Endodermal cell (in vitro differentiated cells): ENCODE data around the gene XRCC6. TPM values are rescaled to one million over a fixed set of nuclear protein-coding genes. Genes with fewer than 3 reads are reported as not detected.

Experiments used
- DNase-seq: peaks from one replicate; pipeline ENCODE4 v3.0.0-alpha.2; 2017
- H3K27ac ChIP-seq: 2 replicates; pipeline ENCODE4 v1.5.1; 2013; ENCODE audit warnings: mild to moderate bottlenecking, low read depth, low read length, moderate library complexity
- H3K27me3 ChIP-seq: 2 replicates; pipeline ENCODE4 v1.6.1; 2013; ENCODE audit warnings: mild to moderate bottlenecking, low read length, moderate library complexity; ENCODE audit not compliant: insufficient read depth, control insufficient read depth, poor library complexity, severe bottlenecking
- H3K36me3 ChIP-seq: 2 replicates; pipeline ENCODE4 v1.7.0; 2013; ENCODE audit warnings: mild to moderate bottlenecking, low read length, moderate library complexity; ENCODE audit not compliant: control insufficient read depth, insufficient read depth
- H3K4me1 ChIP-seq: one replicate; pipeline ENCODE4 v1.7.0; 2013; ENCODE audit warnings: low read length; ENCODE audit not compliant: control insufficient read depth, insufficient read depth
- H3K4me3 ChIP-seq: 2 replicates; pipeline ENCODE4 v1.5.1; 2013; ENCODE audit warnings: mild to moderate bottlenecking, low read length, moderate library complexity
- H3K9ac ChIP-seq: 2 replicates; pipeline ENCODE4 v1.6.1; 2013; ENCODE audit warnings: mild to moderate bottlenecking, low read length, moderate library complexity; ENCODE audit not compliant: poor library complexity, severe bottlenecking; ENCODE audit errors: extremely low read depth
- H3K9me3 ChIP-seq: 2 replicates; pipeline ENCODE4 v1.6.1; 2013; ENCODE audit warnings: mild to moderate bottlenecking, low read length, moderate library complexity; ENCODE audit not compliant: control insufficient read depth
- H3K27ac Mint-ChIP-seq: 2 replicates; pipeline ENCODE4 v1.8.0; 2020; ENCODE audit warnings: mixed read lengths
- H3K27me3 Mint-ChIP-seq: 2 replicates; pipeline ENCODE4 v1.8.0; 2021; ENCODE audit warnings: mild to moderate bottlenecking, mixed read lengths; ENCODE audit not compliant: insufficient read depth
- H3K36me3 Mint-ChIP-seq: 2 replicates; pipeline ENCODE4 v1.8.0; 2020; ENCODE audit warnings: low read depth, mixed read lengths
- H3K4me1 Mint-ChIP-seq: 2 replicates; pipeline ENCODE4 v1.8.0; 2020; ENCODE audit warnings: mixed read lengths
- H3K4me3 Mint-ChIP-seq: 2 replicates; pipeline ENCODE4 v1.8.0; 2020; ENCODE audit warnings: mild to moderate bottlenecking, moderate library complexity, mixed read lengths
- H3K9me3 Mint-ChIP-seq: 2 replicates; pipeline ENCODE4 v1.8.0; 2020; ENCODE audit warnings: mild to moderate bottlenecking, mixed read lengths
- CTCF ChIP-seq: fragments of 200-600 bp; sonication (generic); conservative IDR thresholded peaks from 2 replicates; pipeline ENCODE4 v1.5.0; 2021; ENCODE audit warnings: antibody characterized with exemption, mild to moderate bottlenecking
- WGBS, 2 experiments: methylation state at CpG; one replicate each; pipeline versions ENCODE4 v1.1.5 to v1.1.7; 2013; ENCODE audit warnings: missing lambda C conversion rate in 2 of 2, mixed read lengths in 1 of 2; ENCODE audit not compliant: insufficient coverage in 1 of 2, insufficient read length in 1 of 2; 5-methylcytosine and 5-hydroxymethylcytosine counted together
- total RNA-seq, 2 donors: library from RNA; stranded (reverse); fragmentation: NEBNext Ultra II Directional in 1 of 2; extraction: Animal tissue kit (Norgen Biotek cat#: 25700) in 1 of 2; gene quantifications; 2 replicates in 1 of 2; 3 replicates in 1 of 2; pipeline ENCODE4 v1.2.1, GENCODE V29; 2021

XRCC6 gene
- total RNA-seq, 2 donors from 2014 or later: 345 to 387 TPM

- H3K27ac Mint-ChIP-seq: peak overlapping the region; percentile 41
- peaks cover 20% of the 10 kb centered on the region for H3K36me3 ChIP-seq
- H3K9me3 Mint-ChIP-seq: no peaks in the 10 kb centered on the region
- H3K27me3 Mint-ChIP-seq: no peaks in the 10 kb centered on the region
- H3K4me3 ChIP-seq: no peak overlapping the region
- no peaks in the 10 kb centered on the region for H3K9me3 ChIP-seq
- no peaks in the 10 kb centered on the region for H3K4me1 ChIP-seq
- H3K4me3 Mint-ChIP-seq: no peak overlapping the region
- no peak overlapping the region for H3K9ac ChIP-seq
- no peak for DNase-seq
- 84 to 88% methylated on average over 8 to 12 of the region's 12 CpGs for WGBS, 2 experiments
- H3K27ac ChIP-seq: no peak overlapping the region
- no peaks in the 10 kb centered on the region for H3K4me1 Mint-ChIP-seq
- TF ChIP-seq CTCF: no peak
- peaks cover 31% of the 10 kb centered on the region for H3K36me3 Mint-ChIP-seq
- no peaks in the 10 kb centered on the region for H3K27me3 ChIP-seq
These were observed 41.6 kb upstream of the XRCC6 start for GRCh38 chr22:41579297-41579996.

GRCh38 chr22:41579997-41580355 lies 41.1 kb upstream of the XRCC6 start:
- H3K9ac ChIP-seq: no peak overlapping the region

GRCh38 chr22:41582694-41583093 lies 38.4 kb upstream of the XRCC6 start:
- no peak for DNase-seq
- no peak overlapping the region for H3K4me3 Mint-ChIP-seq
- peaks cover 26% of the 10 kb centered on the region for H3K36me3 Mint-ChIP-seq
- H3K4me1 Mint-ChIP-seq: peaks cover 3% of the 10 kb centered on the region
- Histone ChIP-seq H3K27ac (no peak overlapping the region), H3K36me3 (peaks cover 21% of the 10 kb centered on the region), H3K27me3 (no peaks in the 10 kb centered on the region), H3K4me1 (no peaks in the 10 kb centered on the region), H3K9me3 (no peaks in the 10 kb centered on the region), H3K9ac (no peak overlapping the region), H3K4me3 (no peak overlapping the region)
- H3K9me3 Mint-ChIP-seq: no peaks in the 10 kb centered on the region
- H3K27me3 Mint-ChIP-seq: no peaks in the 10 kb centered on the region
- H3K27ac Mint-ChIP-seq: no peak overlapping the region
- 91 to 93% methylated on average over 8 of the region's 8 CpGs for WGBS, 2 experiments
- TF ChIP-seq CTCF: no peak

More at GRCh38 chr22:41579997-41580355, 41.1 kb upstream of the XRCC6 start:
- no peaks in the 10 kb centered on the region for H3K9me3 ChIP-seq
- no peaks in the 10 kb centered on the region for H3K27me3 ChIP-seq
- Mint-ChIP-seq H3K27ac (no peak overlapping the region), H3K4me1 (no peaks in the 10 kb centered on the region), H3K36me3 (peaks cover 34% of the 10 kb centered on the region), H3K4me3 (no peak overlapping the region), H3K9me3 (no peaks in the 10 kb centered on the region), H3K27me3 (no peaks in the 10 kb centered on the region)
- TF ChIP-seq CTCF: no peak
- H3K4me3 ChIP-seq: no peak overlapping the region
- no peak for DNase-seq
- no peaks in the 10 kb centered on the region for H3K4me1 ChIP-seq
- peaks cover 23% of the 10 kb centered on the region for H3K36me3 ChIP-seq
- no peak overlapping the region for H3K27ac ChIP-seq
- WGBS, 2 experiments: 90 to 97% methylated on average over 6 of the region's 6 CpGs
